Fibroblast of the aortic adventitia (primary cell): ENCODE results near the gene RPL37A. TPM values are rescaled to one million over a fixed set of nuclear protein-coding genes. Genes with fewer than 3 reads are reported as not detected.

Experiments
- DNase-seq: peaks from one replicate; pipeline ENCODE4 v3.0.0-alpha.2; 2010; ENCODE audit warnings: low read depth
- H3K4me3 ChIP-seq: 2 replicates; pipeline ENCODE4 v1.5.1; 2011; ENCODE audit warnings: low read depth, mild to moderate bottlenecking, control low read depth, low read length, moderate library complexity
- total RNA-seq: library from RNA; depleted of rRNA; stranded (reverse); fragments of >200 nt; gene quantifications from 2 replicates; pipeline ENCODE4 v1.2.3, GENCODE V29; 2012; ENCODE audit warnings: low replicate concordance
- TF ChIP-seq, protein P1 (sequence below): IDR thresholded peaks from 2 replicates; pipeline ENCODE4 v1.5.1; 2011; ENCODE audit warnings: mild to moderate bottlenecking, low read length, control low read depth, inconsistent platforms; ENCODE audit not compliant: insufficient read depth

Gene RPL37A
- total RNA-seq, 1 donor = 1,513 TPM

DNA sequence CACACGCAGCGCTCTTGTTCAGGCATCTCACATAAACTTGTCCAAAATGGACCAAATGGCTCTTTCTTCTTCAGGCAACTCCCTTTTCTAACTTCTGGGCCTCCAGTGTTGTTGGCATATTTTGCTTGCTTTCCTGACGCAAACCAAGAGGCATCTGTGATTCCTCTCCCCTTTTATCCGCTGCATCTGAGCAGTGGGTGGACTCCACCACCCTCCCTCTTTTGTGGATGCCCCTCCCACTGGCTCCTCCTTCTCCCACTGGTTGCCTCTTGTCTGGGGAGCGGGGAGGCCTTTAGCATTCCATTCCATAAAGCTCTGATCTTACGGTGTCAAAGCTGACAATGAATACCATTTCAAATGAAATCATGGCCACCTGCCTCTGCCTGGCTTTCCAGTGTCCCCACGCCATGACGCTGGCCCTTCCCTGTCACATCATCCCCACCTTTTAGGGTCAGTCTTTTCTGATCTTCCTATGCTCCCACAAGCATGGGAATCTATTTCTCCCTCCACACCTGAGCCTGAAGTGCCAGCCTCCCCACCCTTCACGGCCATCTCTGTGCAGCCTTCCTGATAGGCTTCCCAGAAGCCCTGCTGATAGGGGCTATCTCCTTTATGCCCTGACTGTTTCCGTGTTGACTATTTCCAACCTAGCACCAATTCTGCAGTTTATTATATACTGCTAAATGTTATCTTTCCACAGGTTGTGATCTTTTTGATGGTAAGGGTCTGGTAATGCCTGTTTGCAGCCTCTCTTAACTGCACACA lies 51.5 kb downstream of the RPL37A start:
- no peak for DNase-seq
- no peak overlapping the region for H3K4me3 ChIP-seq
- TF ChIP-seq, protein P1, sequence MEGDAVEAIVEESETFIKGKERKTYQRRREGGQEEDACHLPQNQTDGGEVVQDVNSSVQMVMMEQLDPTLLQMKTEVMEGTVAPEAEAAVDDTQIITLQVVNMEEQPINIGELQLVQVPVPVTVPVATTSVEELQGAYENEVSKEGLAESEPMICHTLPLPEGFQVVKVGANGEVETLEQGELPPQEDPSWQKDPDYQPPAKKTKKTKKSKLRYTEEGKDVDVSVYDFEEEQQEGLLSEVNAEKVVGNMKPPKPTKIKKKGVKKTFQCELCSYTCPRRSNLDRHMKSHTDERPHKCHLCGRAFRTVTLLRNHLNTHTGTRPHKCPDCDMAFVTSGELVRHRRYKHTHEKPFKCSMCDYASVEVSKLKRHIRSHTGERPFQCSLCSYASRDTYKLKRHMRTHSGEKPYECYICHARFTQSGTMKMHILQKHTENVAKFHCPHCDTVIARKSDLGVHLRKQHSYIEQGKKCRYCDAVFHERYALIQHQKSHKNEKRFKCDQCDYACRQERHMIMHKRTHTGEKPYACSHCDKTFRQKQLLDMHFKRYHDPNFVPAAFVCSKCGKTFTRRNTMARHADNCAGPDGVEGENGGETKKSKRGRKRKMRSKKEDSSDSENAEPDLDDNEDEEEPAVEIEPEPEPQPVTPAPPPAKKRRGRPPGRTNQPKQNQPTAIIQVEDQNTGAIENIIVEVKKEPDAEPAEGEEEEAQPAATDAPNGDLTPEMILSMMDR = no peak

DNA sequence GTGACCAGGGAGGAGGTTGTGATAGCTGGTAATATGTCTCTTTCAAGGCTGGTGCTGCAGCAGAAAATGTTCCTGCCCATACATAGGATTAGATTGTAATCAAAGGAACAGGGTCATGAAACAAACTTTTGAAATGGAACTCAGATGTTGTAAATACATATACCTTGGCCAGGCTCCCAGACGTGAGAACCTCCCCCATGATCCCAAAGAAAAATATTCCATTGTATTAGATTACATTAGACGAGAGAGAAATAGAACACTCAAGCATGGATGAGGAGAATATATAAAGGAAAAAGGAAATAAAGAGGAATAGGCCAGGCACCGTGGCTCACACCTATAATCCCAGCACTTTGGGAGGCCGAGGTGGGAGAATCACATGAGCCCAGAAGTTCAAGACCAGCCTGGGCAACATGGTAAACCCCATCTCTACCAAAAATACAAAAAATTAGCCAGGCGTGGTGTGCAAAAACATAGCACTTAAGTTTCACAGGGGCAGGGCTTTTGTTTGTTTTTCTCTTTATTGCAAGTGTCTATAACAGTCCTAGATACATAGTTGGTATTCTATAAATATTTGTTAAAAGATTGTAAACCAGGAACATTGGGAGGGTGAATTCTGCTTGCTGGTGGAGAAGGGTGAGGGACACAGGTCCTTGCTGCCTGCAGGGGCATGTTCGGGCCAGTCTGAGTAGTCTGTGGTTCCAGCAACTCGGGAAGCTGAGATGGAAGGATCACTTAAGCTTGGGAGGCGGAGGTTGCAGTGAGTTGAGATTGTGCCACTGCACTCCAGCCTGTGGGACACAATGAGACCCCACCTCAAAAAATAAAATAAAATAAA lies 52.8 kb downstream of the RPL37A start:
- TF ChIP-seq, protein P1 = no peak
- DNase-seq = peak; percentile 69
- no peak overlapping the region for H3K4me3 ChIP-seq

DNA sequence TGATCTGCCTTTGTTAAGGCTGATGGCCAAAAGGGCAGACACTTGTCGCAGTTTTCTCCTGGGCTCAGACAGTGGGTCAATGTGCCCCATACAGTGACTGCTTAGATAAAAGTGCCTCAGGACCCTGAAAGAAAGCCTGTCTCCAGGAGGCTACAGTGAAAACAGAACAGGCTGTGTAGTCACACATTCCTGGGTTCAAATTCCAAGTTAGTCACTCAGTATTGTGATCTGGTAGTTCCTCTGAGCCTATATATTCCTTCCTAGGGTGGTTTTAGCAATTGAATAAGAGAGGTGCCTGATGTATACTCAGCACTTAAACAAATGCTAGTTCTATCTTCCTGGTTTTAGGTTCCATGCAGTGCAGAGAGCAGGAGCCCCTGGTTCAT lies 54.4 kb downstream of the RPL37A start:
- TF ChIP-seq, protein P1 = no peak
- DNase-seq = no peak
- H3K4me3 ChIP-seq = no peak overlapping the region

Other genes starting within 250 kb of the RPL37A start
- gene MARCHF4, start 126.4 kb upstream of the RPL37A start, total RNA-seq = 0.57 and 1.3 TPM in 2 replicates
- gene SMARCAL1, start 86.4 kb upstream of the RPL37A start, total RNA-seq = 20.6 and 32.8 TPM in 2 replicates
- 1.1 and 10.6 TPM in 2 replicates for gene IGFBP2, start 134.6 kb downstream of the RPL37A start, total RNA-seq
- 334 and 616 TPM in 2 replicates for gene IGFBP5, start 196.7 kb downstream of the RPL37A start, total RNA-seq